ENCODE data around the gene SLC38A8.

GRCh38 chr16:84044118-84044488 lies 1.5 kb upstream of the SLC38A8 start:
- TF ChIP-seq POLR2A (IDR thresholded peaks at IDR 0.05) = no peak
- no peak for TF ChIP-seq POLR2AphosphoS5 (IDR thresholded peaks at IDR 0.05)
